HuH-7 (cell line): ENCODE data around the gene SRC.

Experiments used
- DNase-seq: peaks from one replicate; pipeline ENCODE4 v3.0.0; 2011; ENCODE audit warnings: low spot score

The SRC gene

GRCh38 chr20:37383229-37383989 is 37.5 kb downstream of the SRC start:
- no peak for DNase-seq

GRCh38 chr20:37384683-37385174 is 38.8 kb downstream of the SRC start:
- DNase-seq: peak; percentile 85

DNA sequence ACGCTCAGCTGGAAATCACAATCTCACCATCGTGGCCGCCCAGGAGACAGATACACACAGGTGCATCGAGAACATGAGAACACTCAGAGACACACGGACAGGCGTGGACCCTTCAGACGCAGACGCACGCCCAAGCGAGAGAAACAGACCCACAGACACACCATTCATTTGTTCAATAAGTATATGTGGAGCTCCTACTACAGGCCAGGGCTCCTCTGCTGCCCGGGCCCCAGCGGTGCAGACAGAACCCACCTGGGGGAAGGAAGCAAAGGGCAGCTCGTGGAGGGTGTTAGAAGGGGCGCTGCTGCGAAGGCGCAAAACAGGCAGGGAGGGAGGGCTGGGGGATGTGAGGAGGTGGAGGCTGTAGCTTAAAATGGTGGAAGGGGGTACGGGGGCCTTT is 39.2 kb downstream of the SRC start:
- no peak for DNase-seq

- DNase-seq: no peak
Measured at GRCh38 chr20:37385659-37386504, 39.9 kb downstream of the SRC start.

- DNase-seq: no peak
Measured at GRCh38 chr20:37386505-37387251, 40.7 kb downstream of the SRC start.

DNA sequence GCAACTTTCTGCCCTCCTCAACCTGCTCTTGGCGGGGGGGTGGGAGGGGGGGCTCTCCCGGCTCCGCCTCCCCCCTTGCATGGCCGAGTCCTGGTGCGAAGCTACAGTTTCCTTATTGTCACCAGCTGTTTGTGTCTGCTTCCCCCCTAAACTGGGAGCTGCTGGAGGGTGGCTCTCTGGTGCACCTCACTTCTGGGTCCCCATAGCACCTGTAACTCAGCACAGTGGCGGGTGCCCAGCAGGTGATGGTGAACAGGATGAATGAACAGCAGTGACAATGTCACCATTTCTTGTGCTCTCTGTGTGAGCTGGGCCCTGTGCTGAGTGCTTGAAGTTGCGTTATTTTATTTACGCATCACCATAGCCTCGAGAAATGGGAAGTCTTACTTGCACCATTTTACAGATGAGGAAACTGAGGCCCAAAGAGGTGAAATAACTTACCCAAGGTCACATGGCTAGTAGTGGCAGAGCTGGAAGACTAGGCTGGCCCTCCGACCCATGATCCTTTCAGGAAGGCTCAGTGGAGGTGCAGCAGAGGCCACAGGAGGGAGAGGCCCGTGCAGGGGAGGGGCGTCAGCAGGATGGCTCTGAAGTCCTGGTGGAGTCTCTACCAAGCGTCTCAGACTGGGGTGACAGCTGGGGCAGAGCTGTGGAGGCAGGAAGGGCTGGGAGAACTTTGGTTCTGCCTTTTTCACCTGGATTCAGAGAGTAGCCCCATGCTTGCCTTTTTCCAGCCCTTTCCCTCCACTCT is 41.8 kb downstream of the SRC start:
- no peak for DNase-seq

GRCh38 chr20:37388831-37389230 is 42.9 kb downstream of the SRC start:
- no peak for DNase-seq

DNA sequence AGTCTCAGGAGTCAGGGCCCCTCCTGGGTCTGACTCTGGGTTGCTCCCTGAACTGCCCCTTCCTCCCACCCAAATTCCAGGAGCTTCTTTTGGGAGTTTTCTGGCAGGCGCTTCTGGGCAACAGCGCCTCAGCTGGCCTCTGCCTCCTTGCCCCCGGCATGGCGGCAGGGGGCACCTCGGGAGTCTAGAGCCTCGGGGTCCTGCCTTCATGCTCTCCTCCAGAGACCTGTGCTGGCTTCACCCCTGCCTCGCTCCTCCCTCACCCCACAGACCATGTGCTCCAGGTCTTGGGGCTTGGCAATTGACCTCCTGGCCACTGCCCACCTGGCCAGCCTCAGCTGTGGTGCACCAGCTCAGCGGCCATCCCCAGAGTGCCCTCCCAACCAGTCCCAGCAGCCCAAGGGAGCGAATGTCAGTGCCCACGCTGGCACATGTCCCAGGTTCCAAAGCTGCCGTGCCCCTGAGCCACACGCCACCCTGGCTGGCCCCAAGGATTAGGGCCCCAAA is 43.4 kb downstream of the SRC start:
- DNase-seq: no peak

GRCh38 chr20:37389844-37390275 is 43.9 kb downstream of the SRC start:
- DNase-seq: no peak

- DNase-seq: no peak
Measured at GRCh38 chr20:37390503-37390890, 44.6 kb downstream of the SRC start.

- peak; percentile 77 for DNase-seq
Measured at GRCh38 chr20:37390891-37391525, 45.1 kb downstream of the SRC start.

- peak; percentile 59 for DNase-seq
Measured at GRCh38 chr20:37392441-37393195, 46.7 kb downstream of the SRC start.

- DNase-seq: no peak
Measured at GRCh38 chr20:37393196-37393862, 47.4 kb downstream of the SRC start.

GRCh38 chr20:37393863-37394542 is 48.1 kb downstream of the SRC start:
- DNase-seq: no peak

DNA sequence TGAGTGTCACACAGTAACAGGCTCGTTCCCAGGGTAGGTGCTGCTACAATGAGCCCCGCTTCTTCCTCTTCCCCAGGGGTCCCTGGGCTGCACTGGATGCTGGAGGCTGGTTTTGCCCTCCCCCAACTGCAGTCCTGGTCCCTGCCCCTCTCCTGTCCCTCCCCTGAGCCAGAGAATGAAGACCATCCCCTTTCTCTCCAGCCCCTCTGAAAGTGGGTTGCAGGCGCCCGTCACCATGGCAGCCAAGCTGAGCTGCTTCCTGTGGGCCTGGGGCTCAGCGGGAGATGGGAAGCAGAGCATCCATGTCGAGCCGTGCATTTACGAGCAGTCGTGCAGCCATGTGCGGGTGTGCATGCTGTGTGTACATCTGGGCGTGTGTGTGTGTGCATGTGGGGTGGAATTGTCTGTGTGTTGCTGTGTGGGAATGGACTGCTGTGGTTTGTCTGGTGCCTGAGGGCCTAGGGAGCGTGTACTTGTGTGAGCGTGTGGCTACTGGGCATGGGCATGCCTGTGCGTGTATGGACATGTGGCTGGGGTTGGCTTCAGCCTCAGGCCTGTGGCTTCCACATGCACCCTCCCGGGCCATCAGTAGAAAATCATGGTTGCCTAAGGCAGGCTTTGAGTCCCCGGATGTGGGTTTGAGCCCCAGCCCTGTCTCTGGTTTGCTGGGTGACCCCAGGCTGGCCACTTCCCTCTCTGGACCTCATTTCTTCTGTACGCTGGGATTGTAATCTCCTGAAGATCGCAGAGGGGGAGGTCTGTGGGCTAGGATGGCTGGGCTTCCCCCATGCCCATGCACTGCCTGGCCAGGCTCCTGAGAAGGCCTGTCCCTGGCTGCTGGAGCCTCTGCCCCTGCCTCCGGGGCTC is 48.8 kb downstream of the SRC start:
- DNase-seq: no peak

DNA sequence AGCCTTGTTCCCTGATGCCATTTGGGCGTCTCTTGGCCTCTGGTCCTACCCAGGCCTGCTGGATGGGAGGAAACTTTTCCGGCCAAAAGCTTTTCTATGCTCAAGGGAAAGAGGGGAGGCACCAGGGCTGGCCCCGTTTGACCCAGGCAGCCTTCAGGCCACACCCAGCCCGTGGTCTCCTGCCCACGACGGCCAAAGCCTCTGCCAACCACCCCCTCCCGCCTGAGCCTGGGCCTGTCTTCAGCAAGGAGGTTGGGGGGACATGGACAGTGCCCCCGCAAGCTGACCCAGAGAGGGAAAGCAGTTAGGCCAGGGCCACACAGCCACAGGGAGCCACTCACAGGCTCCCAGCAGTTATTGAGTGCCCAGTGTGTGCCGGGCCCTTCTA is 49.5 kb downstream of the SRC start:
- no peak for DNase-seq

- no peak for DNase-seq
Measured at GRCh38 chr20:37395921-37396415, 50.0 kb downstream of the SRC start.
